ENCODE data around the gene RASAL1.
A peak's percentile ranks its signal among the peaks of the same experiment; 100 is the strongest.

DNA sequence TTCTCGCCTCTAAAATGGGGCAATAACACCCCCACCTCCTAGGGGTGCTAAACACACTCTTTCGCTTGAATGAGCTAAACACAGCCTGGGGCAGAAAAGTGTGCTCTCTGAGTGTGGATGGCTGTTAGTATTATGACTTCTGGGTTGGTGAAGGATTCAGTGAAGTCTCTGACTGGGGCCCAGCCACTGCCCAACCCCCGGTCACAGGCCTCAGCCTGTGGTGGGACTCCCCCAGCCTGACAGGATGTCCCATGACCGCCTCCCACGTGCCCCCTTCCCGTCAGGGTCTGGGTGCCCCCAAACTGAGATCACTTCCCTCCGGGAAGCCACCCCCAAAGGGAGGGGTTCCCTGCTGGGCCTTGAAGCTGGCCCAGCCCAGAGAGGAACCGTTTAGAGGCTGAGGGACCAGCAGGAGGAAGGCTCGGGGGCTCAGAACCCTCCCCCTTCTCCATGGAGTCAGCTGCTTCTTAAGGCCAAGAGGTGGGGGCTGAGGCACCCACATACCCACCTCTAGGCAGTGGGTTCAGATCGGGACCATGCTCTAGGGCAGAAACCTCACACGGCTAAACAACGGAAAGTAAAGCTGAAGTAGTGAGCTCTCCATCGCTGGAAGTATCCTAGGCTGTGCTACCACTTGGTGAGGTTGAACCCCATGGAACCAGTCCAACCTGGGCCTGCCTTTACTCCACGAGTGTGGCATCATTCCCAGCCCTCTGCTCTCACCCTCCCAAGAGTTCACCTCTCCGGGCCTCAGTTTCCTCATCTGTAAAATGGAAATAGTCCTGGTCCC is 65.2 kb downstream of the RASAL1 start:
- TF ChIP-seq, protein P1, sequence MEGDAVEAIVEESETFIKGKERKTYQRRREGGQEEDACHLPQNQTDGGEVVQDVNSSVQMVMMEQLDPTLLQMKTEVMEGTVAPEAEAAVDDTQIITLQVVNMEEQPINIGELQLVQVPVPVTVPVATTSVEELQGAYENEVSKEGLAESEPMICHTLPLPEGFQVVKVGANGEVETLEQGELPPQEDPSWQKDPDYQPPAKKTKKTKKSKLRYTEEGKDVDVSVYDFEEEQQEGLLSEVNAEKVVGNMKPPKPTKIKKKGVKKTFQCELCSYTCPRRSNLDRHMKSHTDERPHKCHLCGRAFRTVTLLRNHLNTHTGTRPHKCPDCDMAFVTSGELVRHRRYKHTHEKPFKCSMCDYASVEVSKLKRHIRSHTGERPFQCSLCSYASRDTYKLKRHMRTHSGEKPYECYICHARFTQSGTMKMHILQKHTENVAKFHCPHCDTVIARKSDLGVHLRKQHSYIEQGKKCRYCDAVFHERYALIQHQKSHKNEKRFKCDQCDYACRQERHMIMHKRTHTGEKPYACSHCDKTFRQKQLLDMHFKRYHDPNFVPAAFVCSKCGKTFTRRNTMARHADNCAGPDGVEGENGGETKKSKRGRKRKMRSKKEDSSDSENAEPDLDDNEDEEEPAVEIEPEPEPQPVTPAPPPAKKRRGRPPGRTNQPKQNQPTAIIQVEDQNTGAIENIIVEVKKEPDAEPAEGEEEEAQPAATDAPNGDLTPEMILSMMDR (IDR thresholded peaks at IDR 0.05; ENCODE audit: low read depth, low read length) = no peak
- TF ChIP-seq POLR2A (IDR thresholded peaks at IDR 0.05; ENCODE audit: extremely low read depth, insufficient read length) (no peak), MYC (IDR thresholded peaks at IDR 0.05; ENCODE audit: low read depth, low read length) (peak; percentile 55; the same call in 1 of the 2 replicates)
